ENCODE results near the gene CPXM2. TPM values are rescaled to one million over a fixed set of nuclear protein-coding genes. Genes with fewer than 3 reads are reported as not detected.

CPXM2 gene
- polyA plus RNA-seq, 3 donors, result not detected

DNA sequence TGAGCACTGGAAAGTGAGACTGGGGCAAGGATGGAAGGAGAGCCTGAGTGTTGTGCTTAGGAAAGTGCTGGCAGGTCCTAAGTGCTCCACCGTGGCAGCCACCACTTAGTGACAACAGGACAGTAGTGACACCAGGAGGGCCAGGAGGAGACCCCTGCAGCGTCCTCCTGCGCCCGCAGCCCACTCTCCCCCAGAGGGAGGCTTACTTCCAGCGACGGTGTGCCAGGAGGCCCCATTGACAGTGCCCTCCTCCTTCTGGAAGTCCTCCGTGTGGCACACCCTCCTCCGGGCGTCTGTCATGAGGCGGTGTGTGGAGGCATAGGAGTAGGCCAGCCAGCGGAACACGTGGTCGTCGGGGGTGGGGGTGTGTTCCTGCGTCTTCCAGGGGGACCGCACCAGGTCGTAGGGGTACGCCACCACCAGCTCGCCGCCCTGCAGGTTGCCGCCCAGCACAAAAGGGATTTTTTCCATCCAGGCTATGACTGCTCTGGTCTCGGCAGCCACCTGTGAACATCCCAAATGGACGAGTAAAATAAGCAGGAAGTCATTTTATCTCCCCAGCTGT is 129.9 kb downstream of the CPXM2 start:
- H3K36me3 Mint-ChIP-seq, result no peaks in the 10 kb centered on the region
- H3K9ac ChIP-seq (ENCODE audit: insufficient read depth, low read length, poor library complexity, severe bottlenecking), result no peak overlapping the region
- H3K27ac ChIP-seq (ENCODE audit: low read depth in 1 of 2, low read length in 2 of 2), result no peak overlapping the region
- H3K4me3 ChIP-seq (replicated peaks in 1 of 3; ENCODE audit: low read depth in 2 of 3, low read length in 3 of 3), result no peak overlapping the region
- H4K20me1 ChIP-seq (ENCODE audit: insufficient read depth, low read length), result no peaks in the 10 kb centered on the region
- no peaks in the 10 kb centered on the region for H3K79me2 ChIP-seq (ENCODE audit: insufficient read depth, low read length)
- TF ChIP-seq, protein P1, sequence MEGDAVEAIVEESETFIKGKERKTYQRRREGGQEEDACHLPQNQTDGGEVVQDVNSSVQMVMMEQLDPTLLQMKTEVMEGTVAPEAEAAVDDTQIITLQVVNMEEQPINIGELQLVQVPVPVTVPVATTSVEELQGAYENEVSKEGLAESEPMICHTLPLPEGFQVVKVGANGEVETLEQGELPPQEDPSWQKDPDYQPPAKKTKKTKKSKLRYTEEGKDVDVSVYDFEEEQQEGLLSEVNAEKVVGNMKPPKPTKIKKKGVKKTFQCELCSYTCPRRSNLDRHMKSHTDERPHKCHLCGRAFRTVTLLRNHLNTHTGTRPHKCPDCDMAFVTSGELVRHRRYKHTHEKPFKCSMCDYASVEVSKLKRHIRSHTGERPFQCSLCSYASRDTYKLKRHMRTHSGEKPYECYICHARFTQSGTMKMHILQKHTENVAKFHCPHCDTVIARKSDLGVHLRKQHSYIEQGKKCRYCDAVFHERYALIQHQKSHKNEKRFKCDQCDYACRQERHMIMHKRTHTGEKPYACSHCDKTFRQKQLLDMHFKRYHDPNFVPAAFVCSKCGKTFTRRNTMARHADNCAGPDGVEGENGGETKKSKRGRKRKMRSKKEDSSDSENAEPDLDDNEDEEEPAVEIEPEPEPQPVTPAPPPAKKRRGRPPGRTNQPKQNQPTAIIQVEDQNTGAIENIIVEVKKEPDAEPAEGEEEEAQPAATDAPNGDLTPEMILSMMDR (IDR thresholded peaks at IDR 0.05), result no peak
- H3K4me2 ChIP-seq (replicated peaks; ENCODE audit: extremely low read depth, low read length, poor library complexity, severe bottlenecking), result no peak overlapping the region
- no peak for DNase-seq
- no peaks in the 10 kb centered on the region for H3K9me3 Mint-ChIP-seq
- intact Hi-C loops (cut with micrococcal nuclease), result loop anchor here in 1 of 2 donors (2.0 kb wide), 1 partner anchor 27 kb away; no protein-coding TSS in a partner anchor
- H3K4me3 Mint-ChIP-seq, result no peak overlapping the region
- 74% methylated on average over 20 of the region's 23 CpGs for WGBS (ENCODE audit: insufficient coverage)
- no peaks in the 10 kb centered on the region for H3K36me3 ChIP-seq (replicated peaks in 1 of 2; ENCODE audit: control insufficient read depth in 1 of 2, insufficient read depth in 2 of 2, low read length in 2 of 2)
- H3K4me1 ChIP-seq (ENCODE audit: control insufficient read depth in 1 of 2, insufficient read depth in 2 of 2, low read length in 2 of 2), result no peaks in the 10 kb centered on the region
- H3K4me1 Mint-ChIP-seq, result no peaks in the 10 kb centered on the region
- no peaks in the 10 kb centered on the region for H3K9me3 ChIP-seq (replicated peaks in 1 of 2; ENCODE audit: control insufficient read depth in 1 of 2, insufficient read depth in 1 of 2, low read length in 2 of 2)
- no peak overlapping the region for H3K27ac Mint-ChIP-seq
- H2AFZ ChIP-seq (ENCODE audit: insufficient read depth, low read depth, low read length, poor library complexity, severe bottlenecking), result no peak overlapping the region
- peaks cover 18 to 21% (median 20%) of the 10 kb centered on the region in 3 donors for H3K27me3 Mint-ChIP-seq (ENCODE audit: low read depth in 3 of 3)
- H3K27me3 ChIP-seq (ENCODE audit: control insufficient read depth in 2 of 2, insufficient read depth in 2 of 2, low read length in 2 of 2), result peaks cover 0 to 11% of the 10 kb centered on the region in 2 donors

DNA sequence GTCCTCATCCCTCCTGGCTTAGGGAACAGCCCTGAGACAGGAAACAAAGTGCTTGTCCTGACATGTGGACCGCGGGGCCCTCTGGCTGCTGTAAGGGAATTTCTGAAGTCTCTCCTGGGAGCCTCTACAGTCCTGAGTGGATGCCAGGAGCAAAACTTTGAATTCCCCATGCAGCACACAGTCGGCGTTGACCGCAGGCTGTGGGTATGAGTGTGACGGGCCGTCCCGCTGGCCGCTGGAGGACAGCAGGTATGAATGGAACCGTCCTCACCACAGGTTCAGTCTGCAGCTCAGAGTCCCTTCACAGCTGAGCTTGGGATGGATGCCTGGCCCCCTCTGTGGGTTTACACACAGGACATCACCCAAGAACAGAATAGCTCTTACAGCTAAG is 130.6 kb downstream of the CPXM2 start:
- Histone ChIP-seq H3K79me2 (ENCODE audit: insufficient read depth, low read length) (no peaks in the 10 kb centered on the region), H3K36me3 (replicated peaks in 1 of 2; ENCODE audit: control insufficient read depth in 1 of 2, insufficient read depth in 2 of 2, low read length in 2 of 2) (no peaks in the 10 kb centered on the region), H3K27ac (ENCODE audit: low read depth in 1 of 2, low read length in 2 of 2) (no peak overlapping the region), H3K27me3 (ENCODE audit: control insufficient read depth in 2 of 2, insufficient read depth in 2 of 2, low read length in 2 of 2) (peaks cover 0 to 7% of the 10 kb centered on the region in 2 donors), H2AFZ (ENCODE audit: insufficient read depth, low read depth, low read length, poor library complexity, severe bottlenecking) (no peak overlapping the region), H4K20me1 (ENCODE audit: insufficient read depth, low read length) (no peaks in the 10 kb centered on the region), H3K4me1 (ENCODE audit: control insufficient read depth in 1 of 2, insufficient read depth in 2 of 2, low read length in 2 of 2) (no peaks in the 10 kb centered on the region), H3K4me3 (replicated peaks in 1 of 3; ENCODE audit: low read depth in 2 of 3, low read length in 3 of 3) (no peak overlapping the region), H3K9ac (ENCODE audit: insufficient read depth, low read length, poor library complexity, severe bottlenecking) (no peak overlapping the region), H3K9me3 (replicated peaks in 1 of 2; ENCODE audit: control insufficient read depth in 1 of 2, insufficient read depth in 1 of 2, low read length in 2 of 2) (no peaks in the 10 kb centered on the region), H3K4me2 (replicated peaks; ENCODE audit: extremely low read depth, low read length, poor library complexity, severe bottlenecking) (no peak overlapping the region)
- no peaks in the 10 kb centered on the region for H3K9me3 Mint-ChIP-seq
- H3K27me3 Mint-ChIP-seq (ENCODE audit: low read depth in 3 of 3), result peaks cover 16 to 21% (median 20%) of the 10 kb centered on the region in 3 donors
- H3K4me3 Mint-ChIP-seq, result no peak overlapping the region
- DNase-seq, result no peak
- 91% methylated on average over 9 of the region's 10 CpGs for WGBS (ENCODE audit: insufficient coverage)
- no peaks in the 10 kb centered on the region for H3K36me3 Mint-ChIP-seq
- intact Hi-C loops (cut with micrococcal nuclease), result loop anchor here in 1 of 2 donors (2.0 kb wide), 1 partner anchor 28 kb away; no protein-coding TSS in a partner anchor
- H3K4me1 Mint-ChIP-seq, result no peaks in the 10 kb centered on the region
- TF ChIP-seq, protein P1 (IDR thresholded peaks at IDR 0.05), result no peak
- H3K27ac Mint-ChIP-seq, result no peak overlapping the region
